CD4-positive, alpha-beta T cell treated with Interleukin-4 for 4 hours (primary cell): Measurements from ENCODE around the gene ZNF366.
"Not testable (repeated sequence)": the region's sequence is repeated elsewhere in the genome, so short reads cannot be mapped to it uniquely, and the experiment has no call there.

Experiments used
- DNase-seq: peaks from one replicate; pipeline ENCODE4 v3.0.0-alpha.2; 2020

The ZNF366 gene

GRCh38 chr5:72436796-72437471 lies 70.3 kb downstream of the ZNF366 start:
- DNase-seq, result no peak

- DNase-seq, result no peak
Observed at GRCh38 chr5:72434781-72435437, 72.3 kb downstream of the ZNF366 start.

- no peak for DNase-seq
Observed at GRCh38 chr5:72434056-72434780, 73.0 kb downstream of the ZNF366 start.

- DNase-seq, result no peak
Observed at GRCh38 chr5:72433522-72433921, 73.7 kb downstream of the ZNF366 start.

- no peak for DNase-seq
Observed at GRCh38 chr5:72428669-72429068, 78.5 kb downstream of the ZNF366 start.

- DNase-seq, result no peak
Observed at GRCh38 chr5:72427488-72428437, 79.4 kb downstream of the ZNF366 start.

- DNase-seq, result no peak
Observed at GRCh38 chr5:72427016-72427415, 80.2 kb downstream of the ZNF366 start.

GRCh38 chr5:72426019-72426418 lies 81.2 kb downstream of the ZNF366 start:
- DNase-seq, result no peak

GRCh38 chr5:72418271-72418670 lies 88.9 kb downstream of the ZNF366 start:
- DNase-seq, result no peak

GRCh38 chr5:72417333-72418062 lies 89.7 kb downstream of the ZNF366 start:
- no peak for DNase-seq

- no peak for DNase-seq
Observed at GRCh38 chr5:72415616-72416325, 91.4 kb downstream of the ZNF366 start.

- no peak for DNase-seq
Observed at GRCh38 chr5:72412283-72413055, 94.7 kb downstream of the ZNF366 start.

GRCh38 chr5:72410688-72411295 lies 96.4 kb downstream of the ZNF366 start:
- DNase-seq, result no peak

- DNase-seq, result no peak
Observed at GRCh38 chr5:72408603-72409002, 98.6 kb downstream of the ZNF366 start.

GRCh38 chr5:72408127-72408526 lies 99.1 kb downstream of the ZNF366 start:
- no peak for DNase-seq

- DNase-seq, result no peak
Observed at GRCh38 chr5:72407541-72407940, 99.7 kb downstream of the ZNF366 start.

- DNase-seq, result no peak
Observed at GRCh38 chr5:72407078-72407477, 100.1 kb downstream of the ZNF366 start.

GRCh38 chr5:72404771-72405170 lies 102.4 kb downstream of the ZNF366 start:
- DNase-seq, result not testable (repeated sequence)

- DNase-seq, result no peak
Observed at GRCh38 chr5:72402959-72403628, 104.1 kb downstream of the ZNF366 start.
